Esophagus muscularis mucosa (tissue), 3 donors: ENCODE measurements around the gene SORBS1.

Experiments used
- POLR2A ChIP-seq: fragments of 450-650 bp; IDR thresholded peaks from one replicate; pipeline ENCODE4 v1.6.1; 2017; ENCODE audit warnings: antibody characterized with exemption, moderate library complexity, mild to moderate bottlenecking, low read depth
- TF ChIP-seq, protein P1 (sequence below), 3 experiments: fragments of 200-600 bp in 2 of 3; fragments of 450-650 bp in 1 of 3; sonication (generic) in 2 of 3; IDR thresholded peaks; one replicate each; pipeline ENCODE4 v1.5.1; 2017 to 2019; ENCODE audit warnings: antibody characterized with exemption in 3 of 3, mild to moderate bottlenecking in 2 of 3, moderate library complexity in 1 of 3

- no peak for TF ChIP-seq POLR2A
- TF ChIP-seq, protein P1, sequence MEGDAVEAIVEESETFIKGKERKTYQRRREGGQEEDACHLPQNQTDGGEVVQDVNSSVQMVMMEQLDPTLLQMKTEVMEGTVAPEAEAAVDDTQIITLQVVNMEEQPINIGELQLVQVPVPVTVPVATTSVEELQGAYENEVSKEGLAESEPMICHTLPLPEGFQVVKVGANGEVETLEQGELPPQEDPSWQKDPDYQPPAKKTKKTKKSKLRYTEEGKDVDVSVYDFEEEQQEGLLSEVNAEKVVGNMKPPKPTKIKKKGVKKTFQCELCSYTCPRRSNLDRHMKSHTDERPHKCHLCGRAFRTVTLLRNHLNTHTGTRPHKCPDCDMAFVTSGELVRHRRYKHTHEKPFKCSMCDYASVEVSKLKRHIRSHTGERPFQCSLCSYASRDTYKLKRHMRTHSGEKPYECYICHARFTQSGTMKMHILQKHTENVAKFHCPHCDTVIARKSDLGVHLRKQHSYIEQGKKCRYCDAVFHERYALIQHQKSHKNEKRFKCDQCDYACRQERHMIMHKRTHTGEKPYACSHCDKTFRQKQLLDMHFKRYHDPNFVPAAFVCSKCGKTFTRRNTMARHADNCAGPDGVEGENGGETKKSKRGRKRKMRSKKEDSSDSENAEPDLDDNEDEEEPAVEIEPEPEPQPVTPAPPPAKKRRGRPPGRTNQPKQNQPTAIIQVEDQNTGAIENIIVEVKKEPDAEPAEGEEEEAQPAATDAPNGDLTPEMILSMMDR (IDR thresholded peaks at IDR 0.05): no peak
These were observed 91.5 kb downstream of the SORBS1 start for GRCh38 chr10:95469676-95470075.
